Activated effector memory CD4-positive, alpha-beta T cell treated with Interleukin-2 at 50 U/mL for 16 hours (primary cell): ENCODE data around the gene ENPP7.

Experiments
- DNase-seq: peaks from one replicate; pipeline ENCODE4 v3.0.0-alpha.2; 2020

Gene ENPP7

GRCh38 chr17:79730769-79731483 lies at the start of gene ENPP7:
TSS of gene ENPP7 (plus strand) at chr17:79730943. CDS start at chr17:79731140, 197 bp downstream.
- DNase-seq, result no peak

GRCh38 chr17:79681101-79681621 lies 49.6 kb upstream of the ENPP7 start:
- DNase-seq, result no peak

GRCh38 chr17:79681628-79682261 lies 49.0 kb upstream of the ENPP7 start:
- DNase-seq, result no peak

- DNase-seq, result no peak
Measured at GRCh38 chr17:79683365-79683764, 47.4 kb upstream of the ENPP7 start.

GRCh38 chr17:79684132-79684985 lies 46.4 kb upstream of the ENPP7 start:
- DNase-seq, result no peak

GRCh38 chr17:79685121-79685520 lies 45.6 kb upstream of the ENPP7 start:
- DNase-seq, result no peak

GRCh38 chr17:79686476-79686875 lies 44.3 kb upstream of the ENPP7 start:
- DNase-seq, result no peak

- no peak for DNase-seq
Measured at GRCh38 chr17:79690466-79690865, 40.3 kb upstream of the ENPP7 start.

GRCh38 chr17:79690988-79691836 lies 39.5 kb upstream of the ENPP7 start:
- DNase-seq, result no peak

- no peak for DNase-seq
Measured at GRCh38 chr17:79691931-79692330, 38.8 kb upstream of the ENPP7 start.

- no peak for DNase-seq
Measured at GRCh38 chr17:79693419-79693818, 37.3 kb upstream of the ENPP7 start.

GRCh38 chr17:79695293-79695790 lies 35.4 kb upstream of the ENPP7 start:
- DNase-seq, result no peak

- no peak for DNase-seq
Measured at GRCh38 chr17:79695797-79696609, 34.7 kb upstream of the ENPP7 start.

- DNase-seq, result no peak
Measured at GRCh38 chr17:79696610-79696982, 34.1 kb upstream of the ENPP7 start.

- DNase-seq, result no peak
Measured at GRCh38 chr17:79698146-79698846, 32.4 kb upstream of the ENPP7 start.

GRCh38 chr17:79699386-79700036 lies 31.2 kb upstream of the ENPP7 start:
- DNase-seq, result no peak

GRCh38 chr17:79700592-79700991 lies 30.2 kb upstream of the ENPP7 start:
- DNase-seq, result no peak

- DNase-seq, result no peak
Measured at GRCh38 chr17:79702034-79702433, 28.7 kb upstream of the ENPP7 start.

- no peak for DNase-seq
Measured at GRCh38 chr17:79702550-79703236, 28.1 kb upstream of the ENPP7 start.

GRCh38 chr17:79704691-79705090 lies 26.1 kb upstream of the ENPP7 start:
- DNase-seq, result no peak
